ENCODE measurements around the gene EPN2. TPM values are rescaled to one million over a fixed set of nuclear protein-coding genes. Genes with fewer than 3 reads are reported as not detected.
"Not testable (repeated sequence)": the region's sequence is repeated elsewhere in the genome, so short reads cannot be mapped to it uniquely, and the experiment has no call there.

The EPN2 gene
- total RNA-seq, 4 donors from 2014 or later: 18.9 to 31.8 (median 26.2) TPM

GRCh38 chr17:19275457-19276127, 38.4 kb downstream of the EPN2 start:
- Histone ChIP-seq H3K9me3 (no peaks in the 10 kb centered on the region), H3K4me1 (peaks cover 29 to 36% of the 10 kb centered on the region in 2 donors), H3K27me3 (no peaks in the 10 kb centered on the region), H3K4me3 (no peak overlapping the region), H3K36me3 (no peaks in the 10 kb centered on the region), H3K27ac (peak overlapping the region in 2 of 4 donors; percentile 2 to 47)
- no peak for ATAC-seq
- in situ Hi-C loops (cut with MboI; ENCODE audit: low sequenced_read_pairs in 4 of 4): no loop called here
- DNase-seq: no peak
- intact Hi-C loops (cut with DNase I; ENCODE audit: low total_unique reads): no loop called here
- TF ChIP-seq CTCF (IDR thresholded peaks at IDR 0.05 in 4 of 5, conservative IDR thresholded peaks at IDR 0.05 in 1 of 5) (no peak), POLR2A (IDR thresholded peaks at IDR 0.05) (no peak)

- in situ Hi-C loops (cut with MboI; ENCODE audit: low sequenced_read_pairs in 4 of 4); DNase-seq; H3K36me3 ChIP-seq; H3K4me3 ChIP-seq; H3K27me3 ChIP-seq; H3K9me3 ChIP-seq; intact Hi-C loops (cut with DNase I; ENCODE audit: low total_unique reads); ATAC-seq: not testable (repeated sequence)
- H3K4me1 ChIP-seq: peaks cover 3 to 19% of the 10 kb centered on the region in 2 donors
- peak overlapping the region in 2 of 4 donors; percentile 28 to 46 for H3K27ac ChIP-seq
These were observed 41.1 kb downstream of the EPN2 start for GRCh38 chr17:19278284-19278683.

GRCh38 chr17:19278729-19279128, 41.6 kb downstream of the EPN2 start:
- peaks cover 0 to 15% of the 10 kb centered on the region in 2 donors for H3K4me1 ChIP-seq
- in situ Hi-C loops (cut with MboI; ENCODE audit: low sequenced_read_pairs in 4 of 4) (no loop called here), intact Hi-C loops (cut with DNase I; ENCODE audit: low total_unique reads) (no loop called here)
- H3K9me3 ChIP-seq: no peaks in the 10 kb centered on the region
- H3K4me3 ChIP-seq: no peak overlapping the region
- H3K36me3 ChIP-seq: peaks cover 0 to 5% of the 10 kb centered on the region in 2 donors
- no peaks in the 10 kb centered on the region for H3K27me3 ChIP-seq
- DNase-seq (no peak), ATAC-seq (no peak)
- peak overlapping the region in 3 of 4 donors; percentile 28 to 46 (median 43) for H3K27ac ChIP-seq
- no peak for TF ChIP-seq CTCF (IDR thresholded peaks at IDR 0.05 in 4 of 5, conservative IDR thresholded peaks at IDR 0.05 in 1 of 5)
- no peak for TF ChIP-seq POLR2A (IDR thresholded peaks at IDR 0.05)

GRCh38 chr17:19281161-19281560, 44.0 kb downstream of the EPN2 start:
- no peak for TF ChIP-seq POLR2A (IDR thresholded peaks at IDR 0.05)
- TF ChIP-seq CTCF (IDR thresholded peaks at IDR 0.05 in 4 of 5, conservative IDR thresholded peaks at IDR 0.05 in 1 of 5): no peak
- H3K4me3 ChIP-seq: no peak overlapping the region
- intact Hi-C loops (cut with DNase I; ENCODE audit: low total_unique reads): no loop called here
- peaks cover 0 to 5% of the 10 kb centered on the region in 2 donors for H3K36me3 ChIP-seq
- DNase-seq: no peak
- H3K4me1 ChIP-seq: peaks cover 7 to 29% of the 10 kb centered on the region in 2 donors
- ATAC-seq: peak; percentile 18 to 54
- no peaks in the 10 kb centered on the region for H3K9me3 ChIP-seq
- in situ Hi-C loops (cut with MboI; ENCODE audit: low sequenced_read_pairs in 4 of 4): no loop called here
- H3K27ac ChIP-seq: peak overlapping the region; percentile 44 to 58 (median 48)
- no peaks in the 10 kb centered on the region for H3K27me3 ChIP-seq

GRCh38 chr17:19284005-19284959, 47.1 kb downstream of the EPN2 start:
- in situ Hi-C loops (cut with MboI; ENCODE audit: low sequenced_read_pairs in 4 of 4) (no loop called here), intact Hi-C loops (cut with DNase I; ENCODE audit: low total_unique reads) (no loop called here)
- H3K9me3 ChIP-seq: no peaks in the 10 kb centered on the region
- peaks cover 23 to 41% of the 10 kb centered on the region in 2 donors for H3K4me1 ChIP-seq
- ATAC-seq (no peak), DNase-seq (no peak)
- peaks cover 0 to 5% of the 10 kb centered on the region in 2 donors for H3K36me3 ChIP-seq
- H3K4me3 ChIP-seq: no peak overlapping the region
- H3K27me3 ChIP-seq: no peaks in the 10 kb centered on the region
- H3K27ac ChIP-seq: no peak overlapping the region
- TF ChIP-seq CTCF (IDR thresholded peaks at IDR 0.05 in 4 of 5, conservative IDR thresholded peaks at IDR 0.05 in 1 of 5) (no peak), POLR2A (IDR thresholded peaks at IDR 0.05) (no peak)
